Measurements from ENCODE around the gene CCDC92. TPM values are rescaled to one million over a fixed set of nuclear protein-coding genes. Genes with fewer than 3 reads are reported as not detected.

The CCDC92 gene
- total RNA-seq, 2 donors from 2014 or later, result 21.1 to 31.0 TPM

- H3K4me1 Mint-ChIP-seq (ENCODE audit: low read depth), result no peaks in the 10 kb centered on the region
- H3K4me3 Mint-ChIP-seq, result no peak overlapping the region
- DNase-seq, result no peak
- no peak for ATAC-seq (replicated peaks in 1 of 2)
- H3K9me3 Mint-ChIP-seq, result no peaks in the 10 kb centered on the region
- no peaks in the 10 kb centered on the region for H3K36me3 Mint-ChIP-seq (ENCODE audit: insufficient read depth in 2 of 2)
- peaks cover 16% of the 10 kb centered on the region for H3K27me3 Mint-ChIP-seq (ENCODE audit: low read depth)
- H3K27ac Mint-ChIP-seq, result no peak overlapping the region
These were observed 77.7 kb downstream of the CCDC92 start for GRCh38 chr12:123894823-123895345.

GRCh38 chr12:123893276-123893675, 79.4 kb downstream of the CCDC92 start:
- DNase-seq, result no peak
- Mint-ChIP-seq H3K4me3 (no peak overlapping the region), H3K27ac (no peak overlapping the region), H3K36me3 (ENCODE audit: insufficient read depth in 2 of 2) (no peaks in the 10 kb centered on the region), H3K4me1 (ENCODE audit: low read depth) (no peaks in the 10 kb centered on the region), H3K27me3 (ENCODE audit: low read depth) (peaks cover 16% of the 10 kb centered on the region), H3K9me3 (no peaks in the 10 kb centered on the region)
- no peak for ATAC-seq (replicated peaks in 1 of 2)

DNA sequence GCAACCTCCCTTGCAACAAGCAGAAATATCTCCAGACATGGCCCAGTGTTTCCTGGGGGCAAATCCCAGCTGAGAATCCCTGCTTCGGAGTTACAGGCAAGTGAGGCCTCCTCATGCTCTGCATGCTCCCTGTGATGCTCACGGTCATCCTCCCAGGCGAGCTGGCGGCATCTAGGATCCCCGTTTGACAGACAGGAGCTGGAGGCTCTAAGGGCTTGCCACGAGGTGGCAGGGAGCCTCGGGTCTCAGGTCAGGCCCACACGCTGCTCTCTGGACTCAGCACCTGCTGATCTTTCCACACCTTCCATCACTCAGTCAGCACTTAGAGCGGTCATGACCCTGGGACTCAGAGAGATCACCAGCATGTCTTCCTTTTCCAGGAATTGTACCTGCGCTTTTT, 79.8 kb downstream of the CCDC92 start:
- Mint-ChIP-seq H3K4me3 (no peak overlapping the region), H3K27me3 (ENCODE audit: low read depth) (peaks cover 16% of the 10 kb centered on the region), H3K36me3 (ENCODE audit: insufficient read depth in 2 of 2) (no peaks in the 10 kb centered on the region), H3K27ac (no peak overlapping the region), H3K9me3 (no peaks in the 10 kb centered on the region), H3K4me1 (ENCODE audit: low read depth) (no peaks in the 10 kb centered on the region)
- DNase-seq, result no peak
- ATAC-seq (replicated peaks in 1 of 2), result no peak

GRCh38 chr12:123892180-123892559, 80.5 kb downstream of the CCDC92 start:
- no peaks in the 10 kb centered on the region for H3K36me3 Mint-ChIP-seq (ENCODE audit: insufficient read depth in 2 of 2)
- no peaks in the 10 kb centered on the region for H3K9me3 Mint-ChIP-seq
- DNase-seq, result no peak
- no peaks in the 10 kb centered on the region for H3K4me1 Mint-ChIP-seq (ENCODE audit: low read depth)
- no peak overlapping the region for H3K27ac Mint-ChIP-seq
- peaks cover 16% of the 10 kb centered on the region for H3K27me3 Mint-ChIP-seq (ENCODE audit: low read depth)
- H3K4me3 Mint-ChIP-seq, result no peak overlapping the region
- no peak for ATAC-seq (replicated peaks in 1 of 2)

- DNase-seq, result no peak
- no peak overlapping the region for H3K27ac Mint-ChIP-seq
- no peaks in the 10 kb centered on the region for H3K4me1 Mint-ChIP-seq (ENCODE audit: low read depth)
- peaks cover 16% of the 10 kb centered on the region for H3K27me3 Mint-ChIP-seq (ENCODE audit: low read depth)
- H3K36me3 Mint-ChIP-seq (ENCODE audit: insufficient read depth in 2 of 2), result no peaks in the 10 kb centered on the region
- no peak overlapping the region for H3K4me3 Mint-ChIP-seq
- no peaks in the 10 kb centered on the region for H3K9me3 Mint-ChIP-seq
- no peak for ATAC-seq (replicated peaks in 1 of 2)
These were observed 81.0 kb downstream of the CCDC92 start for GRCh38 chr12:123891516-123892179.

DNA sequence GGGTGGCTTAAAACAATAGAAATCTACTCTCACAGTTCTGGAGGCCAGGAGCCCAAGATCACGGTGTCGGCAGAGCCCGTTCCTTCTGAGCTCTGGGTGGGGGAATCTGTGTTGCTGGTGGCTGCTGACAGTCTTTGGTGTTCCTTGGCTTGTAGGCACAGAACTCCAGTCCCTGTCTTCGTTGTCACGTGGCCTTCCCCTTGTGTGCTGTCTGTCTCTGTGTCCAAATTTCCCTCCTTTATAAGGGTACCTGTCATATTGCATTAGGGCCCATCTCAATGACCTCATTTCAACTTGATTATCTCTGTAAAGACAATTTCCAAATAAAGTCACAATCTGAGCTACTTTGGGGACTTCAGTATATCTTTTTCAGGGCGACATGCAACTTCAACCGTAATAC, 81.6 kb downstream of the CCDC92 start:
- H3K36me3 Mint-ChIP-seq (ENCODE audit: insufficient read depth in 2 of 2), result no peaks in the 10 kb centered on the region
- DNase-seq (no peak), ATAC-seq (replicated peaks in 1 of 2) (no peak)
- no peaks in the 10 kb centered on the region for H3K9me3 Mint-ChIP-seq
- no peak overlapping the region for H3K27ac Mint-ChIP-seq
- no peaks in the 10 kb centered on the region for H3K4me1 Mint-ChIP-seq (ENCODE audit: low read depth)
- H3K4me3 Mint-ChIP-seq, result no peak overlapping the region
- peaks cover 23% of the 10 kb centered on the region for H3K27me3 Mint-ChIP-seq (ENCODE audit: low read depth)

GRCh38 chr12:123890536-123890902, 82.1 kb downstream of the CCDC92 start:
- Mint-ChIP-seq H3K4me1 (ENCODE audit: low read depth) (no peaks in the 10 kb centered on the region), H3K27ac (no peak overlapping the region), H3K27me3 (ENCODE audit: low read depth) (peaks cover 25% of the 10 kb centered on the region), H3K4me3 (no peak overlapping the region), H3K9me3 (no peaks in the 10 kb centered on the region), H3K36me3 (ENCODE audit: insufficient read depth in 2 of 2) (no peaks in the 10 kb centered on the region)
- ATAC-seq (replicated peaks in 1 of 2) (no peak), DNase-seq (no peak)

DNA sequence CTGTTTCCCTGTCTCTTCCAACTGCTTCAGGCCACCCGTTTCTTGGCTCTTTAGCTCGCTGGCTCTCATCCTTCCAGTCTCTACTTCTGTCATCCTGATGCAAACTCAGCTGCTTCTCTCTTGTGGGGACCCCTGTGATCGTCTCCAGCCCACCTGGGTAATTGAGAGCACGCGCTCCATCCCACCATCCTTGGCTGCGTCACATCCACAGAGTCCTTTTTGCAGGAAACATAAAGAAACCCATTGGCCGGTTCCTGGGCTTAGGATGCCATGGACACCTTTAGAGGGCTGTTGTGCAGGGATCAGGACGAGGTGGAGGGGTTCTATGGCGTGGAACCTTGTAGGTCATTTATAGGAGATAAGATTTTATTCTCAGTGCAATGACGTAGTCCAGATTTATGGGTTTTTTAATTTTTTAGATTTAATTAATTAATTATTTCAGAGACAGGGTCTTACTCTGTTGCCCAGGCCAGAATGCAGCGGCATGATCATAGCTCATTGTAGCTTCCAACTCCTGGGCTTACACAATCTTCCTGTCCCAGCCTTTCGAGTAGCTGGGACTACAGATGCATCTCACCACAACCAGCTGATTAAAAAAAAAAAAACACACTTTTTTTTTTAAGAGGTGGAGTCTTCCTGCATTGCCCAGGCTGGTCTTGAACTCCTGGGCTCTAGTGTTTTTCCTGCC, 82.6 kb downstream of the CCDC92 start:
- DNase-seq (no peak), ATAC-seq (replicated peaks in 1 of 2) (no peak)
- Mint-ChIP-seq H3K9me3 (no peaks in the 10 kb centered on the region), H3K27ac (no peak overlapping the region), H3K36me3 (ENCODE audit: insufficient read depth in 2 of 2) (no peaks in the 10 kb centered on the region), H3K27me3 (ENCODE audit: low read depth) (peaks cover 25% of the 10 kb centered on the region), H3K4me1 (ENCODE audit: low read depth) (no peaks in the 10 kb centered on the region), H3K4me3 (no peak overlapping the region)

DNA sequence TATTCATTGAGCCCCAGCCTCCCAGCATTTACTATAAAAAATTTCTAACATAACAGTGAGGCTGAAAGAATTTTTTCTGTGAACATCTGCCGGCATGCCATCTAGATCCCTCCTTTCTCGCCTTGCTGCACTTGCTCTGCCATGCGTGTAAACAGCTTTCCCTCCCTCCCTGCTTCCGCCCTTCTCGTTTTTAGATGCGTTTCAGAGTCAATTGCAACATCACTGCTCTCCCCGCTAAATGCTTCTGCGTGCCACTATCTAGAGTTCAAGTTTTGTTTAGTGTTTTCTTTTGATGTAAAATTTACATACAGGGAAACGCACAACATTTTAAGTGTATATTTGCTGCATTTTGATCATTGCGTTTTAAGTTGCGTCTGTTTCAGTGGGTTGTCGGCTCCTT, 83.6 kb downstream of the CCDC92 start:
- H3K27me3 Mint-ChIP-seq (ENCODE audit: low read depth), result peaks cover 25% of the 10 kb centered on the region
- no peaks in the 10 kb centered on the region for H3K9me3 Mint-ChIP-seq
- DNase-seq, result no peak
- ATAC-seq (replicated peaks in 1 of 2), result no peak
- H3K36me3 Mint-ChIP-seq (ENCODE audit: insufficient read depth in 2 of 2), result no peaks in the 10 kb centered on the region
- no peak overlapping the region for H3K27ac Mint-ChIP-seq
- H3K4me1 Mint-ChIP-seq (ENCODE audit: low read depth), result no peaks in the 10 kb centered on the region
- H3K4me3 Mint-ChIP-seq, result no peak overlapping the region

DNA sequence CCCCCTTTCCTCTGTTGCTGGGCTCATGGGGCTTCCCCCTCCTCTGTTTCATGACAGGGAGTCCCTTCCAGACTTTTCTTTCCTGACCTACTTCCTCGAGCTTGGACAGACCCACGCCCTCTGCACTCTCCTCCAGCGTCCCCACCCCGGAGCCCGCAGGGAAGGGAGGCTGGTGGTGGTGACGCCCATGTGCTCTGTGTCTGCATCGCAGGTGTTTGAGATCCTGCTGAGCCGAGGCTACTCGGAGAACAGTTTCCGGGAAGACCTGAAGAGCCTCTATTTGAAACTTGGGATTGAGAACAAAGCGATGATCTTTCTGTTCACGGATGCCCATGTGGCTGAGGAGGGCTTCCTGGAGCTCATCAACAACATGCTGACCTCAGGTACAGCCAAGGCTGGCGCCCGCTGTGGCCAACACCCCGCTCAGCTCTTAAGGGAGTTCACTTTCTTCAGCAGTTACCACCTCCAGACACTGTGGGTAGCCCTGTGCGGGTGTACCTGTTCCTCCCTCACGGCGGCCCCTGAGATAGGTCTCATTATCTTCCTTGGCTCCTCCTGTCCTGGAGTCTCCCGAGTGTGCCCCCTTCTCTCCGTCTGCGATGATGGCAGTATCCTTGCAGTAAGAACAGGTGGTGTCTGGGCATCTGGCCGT, 85.6 kb downstream of the CCDC92 start:
- H3K36me3 Mint-ChIP-seq (ENCODE audit: insufficient read depth in 2 of 2), result no peaks in the 10 kb centered on the region
- DNase-seq, result no peak
- H3K4me1 Mint-ChIP-seq (ENCODE audit: low read depth), result no peaks in the 10 kb centered on the region
- peaks cover 25% of the 10 kb centered on the region for H3K27me3 Mint-ChIP-seq (ENCODE audit: low read depth)
- H3K4me3 Mint-ChIP-seq, result no peak overlapping the region
- no peak for ATAC-seq (replicated peaks in 1 of 2)
- no peaks in the 10 kb centered on the region for H3K9me3 Mint-ChIP-seq
- no peak overlapping the region for H3K27ac Mint-ChIP-seq

GRCh38 chr12:123886258-123886657, 86.4 kb downstream of the CCDC92 start:
- Mint-ChIP-seq H3K27ac (no peak overlapping the region), H3K36me3 (ENCODE audit: insufficient read depth in 2 of 2) (no peaks in the 10 kb centered on the region), H3K27me3 (ENCODE audit: low read depth) (peaks cover 18% of the 10 kb centered on the region), H3K9me3 (no peaks in the 10 kb centered on the region), H3K4me1 (ENCODE audit: low read depth) (no peaks in the 10 kb centered on the region), H3K4me3 (no peak overlapping the region)
- ATAC-seq (replicated peaks in 1 of 2) (no peak), DNase-seq (no peak)

Data from activated T-cell treated with anti-CD3 and anti-CD28 coated beads, Interleukin-2, amount 50 U/mL, for 72 hours (primary cell).